GM21390 (cell line): ENCODE data around the gene HDAC10.

Experiments
- ATAC-seq: cut with Tn5 transposase; IDR thresholded peaks from one replicate; pipeline ENCODE4 v1.9.1; 2021; ENCODE audit not compliant: unreplicated experiment

HDAC10 gene

GRCh38 chr22:50257451-50258360, 6.6 kb upstream of the HDAC10 start:
- ATAC-seq, result no peak

GRCh38 chr22:50257041-50257440, 6.0 kb upstream of the HDAC10 start:
- ATAC-seq, result no peak

DNA sequence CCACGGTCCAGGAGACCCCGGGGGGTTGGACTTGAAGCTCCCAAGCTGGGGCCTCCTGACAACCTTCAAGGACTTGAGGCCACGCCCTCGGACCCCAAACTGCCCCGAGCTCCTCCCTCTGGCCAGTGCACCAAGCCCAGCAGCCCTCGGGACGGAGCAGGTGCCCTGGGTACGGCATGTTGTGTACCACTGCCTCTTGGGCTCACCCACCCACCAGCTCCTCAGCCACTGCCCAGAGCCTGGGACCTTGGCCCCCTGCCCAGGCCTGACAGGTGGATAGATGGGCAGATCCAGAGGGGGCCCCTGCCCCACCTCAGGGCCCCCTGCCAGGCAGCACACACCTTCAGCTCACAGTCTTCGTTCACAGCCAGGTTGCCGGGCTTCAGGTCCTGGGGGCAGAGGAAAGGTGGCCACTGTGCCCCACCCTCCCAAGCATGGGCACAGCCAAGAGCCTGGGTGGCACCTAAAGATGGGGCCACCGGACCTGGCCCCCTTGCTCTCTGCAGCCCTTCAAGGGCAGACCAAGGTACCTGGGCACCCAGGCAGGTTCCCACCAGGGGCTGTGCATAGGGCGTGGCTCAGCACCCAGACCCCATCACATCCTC, 5.3 kb upstream of the HDAC10 start:
- no peak for ATAC-seq

DNA sequence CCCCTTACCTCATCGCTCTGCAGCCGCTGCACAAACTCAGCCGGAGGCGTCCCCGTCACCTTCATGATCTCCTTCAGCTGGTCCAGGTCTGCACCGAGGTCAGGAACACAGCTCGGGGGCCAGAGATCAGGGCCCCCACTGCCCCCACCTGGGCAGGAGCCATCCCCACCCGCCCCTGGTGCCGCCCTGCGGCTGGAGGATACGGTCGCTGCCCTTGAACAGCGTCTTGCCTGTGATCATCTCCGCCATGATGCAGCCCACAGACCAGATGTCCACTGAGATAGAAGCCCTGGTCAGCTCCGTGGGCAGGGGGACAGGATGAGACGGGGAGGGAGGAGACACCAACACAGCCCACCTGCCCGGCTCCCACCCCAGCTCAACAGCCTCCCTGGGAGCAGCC, 4.5 kb upstream of the HDAC10 start:
- ATAC-seq, result no peak

- no peak for ATAC-seq
Measured at GRCh38 chr22:50255099-50255498, 4.0 kb upstream of the HDAC10 start.

- ATAC-seq, result no peak
Measured at GRCh38 chr22:50253941-50254340, 2.9 kb upstream of the HDAC10 start.

DNA sequence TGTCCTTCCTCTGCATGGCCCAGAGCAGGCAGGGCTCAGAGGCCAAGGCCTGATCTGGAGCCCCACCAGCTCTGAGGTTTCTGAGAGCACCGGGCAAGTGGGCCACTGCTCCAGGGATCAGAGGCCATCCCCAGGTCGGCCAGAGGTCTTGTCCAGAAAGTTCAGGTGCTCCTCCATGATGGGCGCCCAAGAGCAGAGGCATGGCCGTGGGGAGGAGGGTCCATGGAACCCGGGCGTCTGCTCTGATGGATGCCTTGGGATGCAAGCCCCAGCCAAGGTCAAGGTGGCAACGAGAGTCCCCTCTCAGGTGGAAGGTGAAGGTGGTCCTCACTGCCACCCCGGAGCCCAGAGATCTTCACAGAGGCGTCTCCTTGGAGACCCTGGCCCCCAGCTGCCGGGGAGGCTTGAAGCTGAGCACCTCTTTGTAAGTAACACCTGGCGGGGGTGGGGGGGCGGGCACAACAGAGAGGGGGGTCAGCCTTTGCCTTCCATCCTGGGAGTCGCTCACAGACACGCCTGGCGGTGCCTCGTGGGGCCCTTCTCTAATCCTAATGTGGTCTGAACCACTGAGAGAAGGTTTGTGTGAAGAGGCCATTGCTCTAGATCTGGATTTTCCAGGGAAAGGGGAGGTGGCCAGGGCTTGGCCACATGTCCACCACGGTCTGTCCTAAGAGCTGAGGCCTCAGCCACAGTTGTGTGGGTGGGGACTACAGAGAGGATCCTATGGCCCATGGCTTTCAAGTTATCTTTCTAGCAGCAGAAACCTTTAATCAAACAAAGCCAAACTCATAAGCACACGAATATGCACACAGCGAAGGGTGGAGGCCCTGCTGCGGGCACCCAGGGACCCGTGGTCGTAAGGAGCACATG, 2.2 kb upstream of the HDAC10 start:
- no peak for ATAC-seq

GRCh38 chr22:50252082-50253045, 1.3 kb upstream of the HDAC10 start:
- ATAC-seq, result no peak

GRCh38 chr22:50251477-50252081, 514 bp upstream of the HDAC10 start:
- no peak for ATAC-seq

- ATAC-seq, result no peak
Measured at GRCh38 chr22:50250249-50250554, 863 bp downstream of the HDAC10 start.

DNA sequence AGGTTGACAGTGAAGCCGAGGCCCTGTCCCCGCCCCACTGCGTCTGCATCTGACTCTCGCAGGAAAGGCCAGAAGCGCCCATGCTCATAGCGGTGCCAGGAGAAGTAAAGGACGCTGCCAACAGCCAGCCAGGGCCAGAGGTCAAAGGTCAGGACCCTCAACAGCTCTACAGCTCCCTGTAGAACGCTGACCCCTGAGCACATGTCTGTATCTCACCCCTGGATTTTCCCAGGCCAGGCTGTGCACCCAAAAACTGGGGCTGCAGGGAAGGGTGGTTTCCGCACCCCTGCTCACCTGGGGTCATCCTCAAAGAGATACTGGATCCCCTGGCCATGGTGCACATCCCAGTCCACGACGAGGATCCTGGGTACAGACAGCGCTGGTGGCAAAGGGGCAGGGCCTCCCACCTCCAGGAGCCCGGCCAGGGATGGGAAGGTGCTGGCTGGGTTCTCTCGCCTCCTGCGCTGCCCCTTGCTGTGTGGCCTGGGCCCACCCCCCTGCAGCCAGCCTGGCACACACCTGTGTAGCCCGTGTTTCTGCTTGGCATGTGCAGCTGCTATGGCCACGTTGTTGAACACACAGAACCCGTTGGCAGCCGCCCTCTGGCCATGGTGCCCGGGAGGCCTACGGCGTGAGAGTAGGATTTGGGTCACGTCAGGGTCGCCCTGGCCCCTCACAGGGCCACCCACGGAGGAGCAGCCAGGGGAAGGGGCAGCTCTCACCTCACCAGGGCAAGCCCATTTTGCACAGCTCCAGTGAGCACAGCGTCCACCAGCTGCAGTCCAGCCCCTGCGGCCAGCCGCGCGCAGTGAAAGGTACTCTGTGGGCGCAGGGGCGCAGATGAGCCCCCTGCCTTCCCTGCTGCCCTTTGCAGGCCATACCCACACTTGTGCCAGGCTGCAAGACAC, 1.5 kb downstream of the HDAC10 start:
- ATAC-seq, result no peak

DNA sequence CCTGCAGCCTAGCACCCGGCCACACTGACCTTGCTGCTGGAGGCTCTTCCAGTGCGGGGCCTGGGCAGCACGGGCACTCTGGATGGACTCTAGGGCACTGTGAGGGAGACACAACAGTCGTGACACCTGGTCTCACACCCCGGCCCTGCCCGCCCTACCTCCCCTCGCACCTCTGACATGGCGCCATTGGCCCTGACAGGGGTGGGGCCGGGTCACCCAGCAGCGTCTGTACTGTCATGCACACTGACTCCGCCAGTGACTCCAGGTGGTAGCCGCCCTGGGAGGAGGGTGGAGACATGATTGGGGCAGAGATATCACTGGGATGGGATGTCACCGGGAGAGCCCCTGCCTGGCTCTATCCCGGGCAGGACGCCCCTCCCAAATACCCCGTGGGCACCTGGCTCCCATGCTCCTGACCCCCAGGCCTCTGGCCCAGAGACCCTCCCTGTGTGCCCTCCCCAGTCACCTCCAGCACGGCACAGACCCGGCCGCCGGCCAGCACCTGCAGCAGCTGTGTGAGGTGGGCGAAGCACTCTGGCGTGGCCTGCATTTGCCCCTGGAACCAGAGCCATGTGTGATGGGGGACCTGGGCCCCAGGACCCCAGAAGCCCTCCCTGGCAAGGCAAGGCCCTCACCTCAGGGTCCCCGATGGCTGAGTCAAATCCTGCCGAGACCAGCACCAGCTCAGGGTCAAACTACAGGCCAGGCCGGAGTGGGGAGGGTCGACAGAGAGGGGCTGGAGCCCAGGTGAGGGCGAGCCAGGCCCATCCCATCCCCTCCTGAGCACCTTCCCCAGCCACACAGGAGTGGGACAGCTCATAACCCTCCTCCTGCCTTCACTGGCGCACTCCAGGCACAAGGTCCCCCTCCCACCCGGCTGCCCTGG, 2.6 kb downstream of the HDAC10 start:
- ATAC-seq, result no peak

- ATAC-seq, result no peak
Measured at GRCh38 chr22:50247748-50248147, 3.3 kb downstream of the HDAC10 start.

GRCh38 chr22:50246242-50247175, 4.6 kb downstream of the HDAC10 start:
- no peak for ATAC-seq

DNA sequence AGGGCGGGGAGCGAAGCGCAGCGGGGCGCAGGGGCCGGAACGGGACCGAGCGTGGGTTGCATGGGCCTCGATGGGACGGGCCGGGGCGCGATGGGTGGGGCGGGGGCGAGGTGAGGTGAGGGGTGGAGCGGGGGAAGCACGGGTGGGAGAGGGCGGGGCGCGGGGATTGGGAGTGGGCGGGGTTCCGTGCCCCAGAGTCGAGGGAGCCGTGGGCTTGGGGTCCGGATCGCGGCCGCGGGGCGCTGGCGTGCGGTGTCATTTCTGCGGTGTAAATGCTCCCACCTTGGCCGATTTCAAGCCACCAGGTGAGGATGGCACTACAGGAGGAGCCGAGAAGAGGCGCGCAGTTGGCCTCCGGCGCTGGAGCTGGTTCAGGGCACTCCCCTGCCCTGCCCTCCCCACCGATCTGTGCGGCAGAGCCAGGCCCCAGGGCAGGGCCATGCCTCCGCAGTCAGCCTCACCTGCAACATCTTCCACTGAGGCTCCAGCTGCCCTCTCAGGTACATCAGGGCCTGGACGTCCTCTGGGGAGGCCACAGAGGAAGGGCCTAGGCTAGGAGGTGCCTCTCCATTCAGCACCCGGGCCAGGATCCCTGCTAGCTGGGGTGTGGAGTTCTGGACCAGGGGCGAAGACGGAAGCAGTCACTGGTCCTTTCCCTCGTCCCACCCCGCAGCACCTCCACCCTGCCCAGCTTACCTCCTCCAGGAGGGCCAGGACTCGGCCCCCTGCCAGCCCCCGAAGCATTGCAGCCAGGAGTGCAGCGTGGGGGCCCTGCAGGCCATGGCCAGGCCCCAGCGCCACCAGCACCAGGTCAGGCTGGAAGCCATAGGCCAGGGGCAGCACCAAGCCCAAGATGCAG, 5.6 kb downstream of the HDAC10 start:
- ATAC-seq, result no peak
